CD14-positive monocyte (primary cell): ENCODE measurements around the gene RBMS3. TPM values are rescaled to one million over a fixed set of nuclear protein-coding genes. Genes with fewer than 3 reads are reported as not detected.

Experiments used
- DNase-seq, 3 donors: peaks; one replicate each; pipeline ENCODE4 v3.0.0-alpha.2; 2011 to 2022
- H2AFZ ChIP-seq: 2 replicates; pipeline ENCODE4 v1.6.0; 2012; ENCODE audit warnings: mild to moderate bottlenecking, low read depth, low read length, inconsistent platforms; ENCODE audit not compliant: insufficient read depth, poor library complexity, severe bottlenecking
- H3K27ac ChIP-seq, 2 donors: 1 replicate in 1 of 2; 2 replicates in 1 of 2; pipeline ENCODE4 v1.5.1; 2012 to 2013; ENCODE audit warnings: low read length in 2 of 2, control low read depth in 1 of 2, inconsistent platforms in 1 of 2, low read depth in 1 of 2, mild to moderate bottlenecking in 1 of 2
- H3K27me3 ChIP-seq, 2 donors: one replicate each; pipeline versions ENCODE4 v1.6.0 to v1.6.1; 2011 to 2013; ENCODE audit warnings: low read length in 2 of 2; ENCODE audit not compliant: control insufficient read depth in 2 of 2, insufficient read depth in 2 of 2
- H3K36me3 ChIP-seq, 2 donors: replicated peaks in 1 of 2; 1 replicate in 1 of 2; 2 replicates in 1 of 2; pipeline versions ENCODE4 v1.5.1 to v1.6.1; 2012 to 2013; ENCODE audit warnings: low read length in 2 of 2, control low read depth in 1 of 2, inconsistent platforms in 1 of 2, mild to moderate bottlenecking in 1 of 2; ENCODE audit not compliant: insufficient read depth in 2 of 2, control insufficient read depth in 1 of 2
- H3K4me1 ChIP-seq, 2 donors: 1 replicate in 1 of 2; 2 replicates in 1 of 2; pipeline versions ENCODE4 v1.5.1 to v1.6.1; 2012 to 2013; ENCODE audit warnings: low read length in 2 of 2, control low read depth in 1 of 2, inconsistent platforms in 1 of 2, mild to moderate bottlenecking in 1 of 2, moderate library complexity in 1 of 2; ENCODE audit not compliant: insufficient read depth in 2 of 2, control insufficient read depth in 1 of 2
- H3K4me2 ChIP-seq: replicated peaks from 2 replicates; pipeline ENCODE3; 2012; ENCODE audit warnings: low read length, moderate library complexity, mild to moderate bottlenecking; ENCODE audit not compliant: poor library complexity, severe bottlenecking; ENCODE audit errors: extremely low read depth
- H3K4me3 ChIP-seq, 3 experiments: fragments of 200-600 bp in 1 of 3; sonication (generic) in 1 of 3; replicated peaks in 1 of 3; 1 replicate in 2 of 3; 2 replicates in 1 of 3; pipeline ENCODE4 v1.5.1; 2011 to 2013; ENCODE audit warnings: low read length in 3 of 3, mild to moderate bottlenecking in 3 of 3, control low read depth in 2 of 3, low read depth in 2 of 3, inconsistent platforms in 1 of 3, moderate library complexity in 1 of 3
- H3K79me2 ChIP-seq: 2 replicates; pipeline ENCODE4 v1.6.0; 2012; ENCODE audit warnings: mild to moderate bottlenecking, control low read depth, inconsistent platforms, low read length, moderate library complexity; ENCODE audit not compliant: insufficient read depth
- H3K9ac ChIP-seq: 2 replicates; pipeline ENCODE4 v1.6.0; 2017; ENCODE audit warnings: low read length, mild to moderate bottlenecking; ENCODE audit not compliant: insufficient read depth, poor library complexity, severe bottlenecking
- H3K9me3 ChIP-seq, 2 donors: replicated peaks in 1 of 2; 1 replicate in 1 of 2; 2 replicates in 1 of 2; pipeline versions ENCODE4 v1.5.1 to v1.6.1; 2012 to 2013; ENCODE audit warnings: low read length in 2 of 2, control low read depth in 1 of 2; ENCODE audit not compliant: control insufficient read depth in 1 of 2, insufficient read depth in 1 of 2
- H4K20me1 ChIP-seq: 2 replicates; pipeline ENCODE4 v1.6.0; 2012; ENCODE audit warnings: mild to moderate bottlenecking, low read length, control low read depth, moderate library complexity; ENCODE audit not compliant: insufficient read depth
- H3K27ac Mint-ChIP-seq, 7 donors: one replicate each; pipeline ENCODE4 v1.8.0; 2020; ENCODE audit warnings: mild to moderate bottlenecking in 7 of 7, mixed read lengths in 7 of 7, moderate library complexity in 6 of 7, inconsistent platforms in 2 of 7
- H3K27me3 Mint-ChIP-seq, 3 donors: one replicate each; pipeline ENCODE4 v1.8.0; 2021 to 2022; ENCODE audit warnings: low read depth in 3 of 3, mild to moderate bottlenecking in 3 of 3, mixed read lengths in 3 of 3, moderate library complexity in 3 of 3, inconsistent platforms in 1 of 3
- H3K36me3 Mint-ChIP-seq, 2 donors: one replicate each; pipeline ENCODE4 v1.8.0; 2020; ENCODE audit warnings: mixed read lengths in 2 of 2, inconsistent platforms in 1 of 2, mild to moderate bottlenecking in 1 of 2
- H3K4me1 Mint-ChIP-seq: one replicate; pipeline ENCODE4 v1.8.0; 2020; ENCODE audit warnings: mild to moderate bottlenecking, mixed read lengths
- H3K4me3 Mint-ChIP-seq, 2 donors: one replicate each; pipeline ENCODE4 v1.8.0; 2020; ENCODE audit warnings: mild to moderate bottlenecking in 2 of 2, mixed read lengths in 2 of 2, moderate library complexity in 1 of 2
- H3K9me3 Mint-ChIP-seq, 7 donors: one replicate each; pipeline ENCODE4 v1.8.0; 2020 to 2022; ENCODE audit warnings: mixed read lengths in 7 of 7, mild to moderate bottlenecking in 6 of 7, moderate library complexity in 6 of 7, inconsistent platforms in 2 of 7
- WGBS: methylation state at CpG from one replicate; pipeline ENCODE4 v1.1.5; 2013; ENCODE audit warnings: missing lambda C conversion rate; ENCODE audit not compliant: insufficient coverage; 5-methylcytosine and 5-hydroxymethylcytosine counted together
- intact Hi-C, 2 donors: fragments of 100-400 bp; cut with micrococcal nuclease; formaldehyde crosslinking; loops; one replicate each; pipeline versions ENCODE4 v1.15.0 to v1.15.1; 2023
- polyA plus RNA-seq, 3 donors: library from polyadenylated mRNA; depleted of rRNA in 1 of 3; unstranded in 2 of 3; stranded (reverse) in 1 of 3; fragments of 300-500 nt in 2 of 3; fragments of >200 nt in 1 of 3; fragmentation: Illumina TruSeq in 2 of 3; gene quantifications; 1 replicate in 2 of 3; 2 replicates in 1 of 3; pipeline ENCODE4 v1.2.3, GENCODE V29; 2012 to 2021
- TF ChIP-seq, protein P1 (sequence below): fragments of 200-600 bp; IDR thresholded peaks from one replicate; pipeline ENCODE4 v1.8.0; 2022; ENCODE audit warnings: antibody characterized with exemption, mild to moderate bottlenecking

The RBMS3 gene
- polyA plus RNA-seq, 3 donors, result not detected

DNA sequence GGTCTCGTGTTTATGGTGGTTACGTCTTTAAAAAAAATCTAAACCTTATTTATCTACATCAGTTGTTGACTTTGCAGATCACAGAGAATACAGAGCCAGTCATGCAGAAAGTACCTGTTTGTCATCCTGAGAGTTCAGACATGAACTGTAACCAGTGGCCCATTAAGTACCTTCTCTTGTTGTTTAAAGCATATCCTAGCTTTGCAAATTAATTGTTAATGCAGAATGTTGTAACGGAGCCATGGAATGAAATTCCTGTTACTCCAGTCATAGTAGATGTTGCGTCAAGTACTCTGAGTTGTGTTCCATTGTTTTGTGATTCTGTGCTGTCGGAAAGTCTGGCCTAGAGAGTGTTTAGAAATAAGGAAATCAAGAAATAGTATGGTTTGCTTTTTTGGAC, 205.2 kb downstream of the RBMS3 start:
- no peaks in the 10 kb centered on the region for H3K27me3 ChIP-seq
- intact Hi-C loops, result no loop called here
- peaks cover 0 to 3% of the 10 kb centered on the region in 2 donors for H3K9me3 ChIP-seq
- no peak overlapping the region for H3K4me3 Mint-ChIP-seq
- TF ChIP-seq, protein P1, sequence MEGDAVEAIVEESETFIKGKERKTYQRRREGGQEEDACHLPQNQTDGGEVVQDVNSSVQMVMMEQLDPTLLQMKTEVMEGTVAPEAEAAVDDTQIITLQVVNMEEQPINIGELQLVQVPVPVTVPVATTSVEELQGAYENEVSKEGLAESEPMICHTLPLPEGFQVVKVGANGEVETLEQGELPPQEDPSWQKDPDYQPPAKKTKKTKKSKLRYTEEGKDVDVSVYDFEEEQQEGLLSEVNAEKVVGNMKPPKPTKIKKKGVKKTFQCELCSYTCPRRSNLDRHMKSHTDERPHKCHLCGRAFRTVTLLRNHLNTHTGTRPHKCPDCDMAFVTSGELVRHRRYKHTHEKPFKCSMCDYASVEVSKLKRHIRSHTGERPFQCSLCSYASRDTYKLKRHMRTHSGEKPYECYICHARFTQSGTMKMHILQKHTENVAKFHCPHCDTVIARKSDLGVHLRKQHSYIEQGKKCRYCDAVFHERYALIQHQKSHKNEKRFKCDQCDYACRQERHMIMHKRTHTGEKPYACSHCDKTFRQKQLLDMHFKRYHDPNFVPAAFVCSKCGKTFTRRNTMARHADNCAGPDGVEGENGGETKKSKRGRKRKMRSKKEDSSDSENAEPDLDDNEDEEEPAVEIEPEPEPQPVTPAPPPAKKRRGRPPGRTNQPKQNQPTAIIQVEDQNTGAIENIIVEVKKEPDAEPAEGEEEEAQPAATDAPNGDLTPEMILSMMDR, result no peak
- H3K4me1 Mint-ChIP-seq, result no peaks in the 10 kb centered on the region
- H3K79me2 ChIP-seq, result no peaks in the 10 kb centered on the region
- no peak overlapping the region for H3K27ac ChIP-seq
- no peak overlapping the region for H3K9ac ChIP-seq
- no peaks in the 10 kb centered on the region for H4K20me1 ChIP-seq
- no peak overlapping the region for H3K4me3 ChIP-seq
- no peaks in the 10 kb centered on the region for H3K4me1 ChIP-seq
- no peak for DNase-seq
- no peaks in the 10 kb centered on the region for H3K36me3 ChIP-seq
- H2AFZ ChIP-seq, result no peak overlapping the region
- peaks cover 0 to 9% (median 2%) of the 10 kb centered on the region in 7 donors for H3K9me3 Mint-ChIP-seq
- H3K27ac Mint-ChIP-seq, result no peak overlapping the region
- WGBS, result 100% methylated on average over 2 of the region's 5 CpGs
- H3K36me3 Mint-ChIP-seq, result no peaks in the 10 kb centered on the region
- no peak overlapping the region for H3K4me2 ChIP-seq
- H3K27me3 Mint-ChIP-seq, result peaks cover 0 to 2% (median 0%) of the 10 kb centered on the region in 3 donors

DNA sequence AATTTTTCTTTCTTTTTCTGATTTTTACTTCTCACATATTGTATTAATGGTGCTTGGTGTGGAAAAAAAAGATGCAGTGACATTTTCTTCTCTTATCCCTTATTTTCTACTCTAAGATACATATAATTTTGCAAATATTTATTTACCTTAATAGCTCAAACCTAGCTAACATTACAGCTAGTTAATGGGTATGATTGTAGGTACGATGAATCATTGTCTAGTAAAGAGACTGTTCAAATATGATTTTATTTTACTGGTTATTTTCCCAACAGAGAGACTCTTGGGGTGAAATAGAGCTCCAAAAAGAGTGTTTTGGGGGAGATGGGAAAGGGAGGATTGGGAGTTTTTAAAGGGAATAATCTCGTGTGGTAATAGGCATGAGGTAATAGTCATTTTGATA, 206.0 kb downstream of the RBMS3 start:
- no peak for DNase-seq
- intact Hi-C loops, result no loop called here
- Histone ChIP-seq H3K4me3 (no peak overlapping the region), H3K27ac (no peak overlapping the region), H3K9ac (no peak overlapping the region), H3K4me2 (no peak overlapping the region), H3K79me2 (no peaks in the 10 kb centered on the region), H3K36me3 (no peaks in the 10 kb centered on the region), H3K9me3 (peaks cover 0 to 3% of the 10 kb centered on the region in 2 donors), H3K27me3 (no peaks in the 10 kb centered on the region), H3K4me1 (no peaks in the 10 kb centered on the region), H2AFZ (no peak overlapping the region), H4K20me1 (no peaks in the 10 kb centered on the region)
- H3K4me1 Mint-ChIP-seq, result no peaks in the 10 kb centered on the region
- no peaks in the 10 kb centered on the region for H3K36me3 Mint-ChIP-seq
- H3K9me3 Mint-ChIP-seq, result peaks cover 0 to 7% (median 0%) of the 10 kb centered on the region in 7 donors
- TF ChIP-seq, protein P1, result no peak
- peaks cover 0 to 2% (median 0%) of the 10 kb centered on the region in 3 donors for H3K27me3 Mint-ChIP-seq
- H3K27ac Mint-ChIP-seq, result no peak overlapping the region
- no CpG with 5 or more reads among the region's 2 CpGs for WGBS
- H3K4me3 Mint-ChIP-seq, result no peak overlapping the region
